Activated naive CD8-positive, alpha-beta T cell treated with anti-CD3 and anti-CD28 coated beads for 36 hours (primary cell): ENCODE data around the gene MCRIP1. TPM values are rescaled to one million over a fixed set of nuclear protein-coding genes. Genes with fewer than 3 reads are reported as not detected.

ENCODE experiments used
- DNase-seq: peaks from one replicate; pipeline ENCODE4 v3.0.0; 2021
- H3K27ac Mint-ChIP-seq: one replicate; pipeline ENCODE4 v1.8.0; 2022; ENCODE audit warnings: mild to moderate bottlenecking, moderate library complexity, mixed read lengths
- H3K27me3 Mint-ChIP-seq: one replicate; pipeline ENCODE4 v1.8.0; 2022; ENCODE audit warnings: mild to moderate bottlenecking, mixed read lengths
- H3K36me3 Mint-ChIP-seq: one replicate; pipeline ENCODE4 v1.8.0; 2021; ENCODE audit warnings: mild to moderate bottlenecking, mixed read lengths
- H3K4me1 Mint-ChIP-seq: one replicate; pipeline ENCODE4 v1.8.0; 2021; ENCODE audit warnings: mixed read lengths
- H3K4me3 Mint-ChIP-seq: one replicate; pipeline ENCODE4 v1.8.0; 2022; ENCODE audit warnings: mild to moderate bottlenecking, moderate library complexity, mixed read lengths
- H3K9me3 Mint-ChIP-seq: one replicate; pipeline ENCODE4 v1.8.0; 2022; ENCODE audit warnings: mixed read lengths
- total RNA-seq, 2 experiments: library from RNA; stranded (reverse); gene quantifications; one replicate each; pipeline ENCODE4 v1.2.3, GENCODE V29; 2021

The MCRIP1 gene
- total RNA-seq, 2 experiments from 2014 or later = 45.4 to 48.4 TPM

DNA sequence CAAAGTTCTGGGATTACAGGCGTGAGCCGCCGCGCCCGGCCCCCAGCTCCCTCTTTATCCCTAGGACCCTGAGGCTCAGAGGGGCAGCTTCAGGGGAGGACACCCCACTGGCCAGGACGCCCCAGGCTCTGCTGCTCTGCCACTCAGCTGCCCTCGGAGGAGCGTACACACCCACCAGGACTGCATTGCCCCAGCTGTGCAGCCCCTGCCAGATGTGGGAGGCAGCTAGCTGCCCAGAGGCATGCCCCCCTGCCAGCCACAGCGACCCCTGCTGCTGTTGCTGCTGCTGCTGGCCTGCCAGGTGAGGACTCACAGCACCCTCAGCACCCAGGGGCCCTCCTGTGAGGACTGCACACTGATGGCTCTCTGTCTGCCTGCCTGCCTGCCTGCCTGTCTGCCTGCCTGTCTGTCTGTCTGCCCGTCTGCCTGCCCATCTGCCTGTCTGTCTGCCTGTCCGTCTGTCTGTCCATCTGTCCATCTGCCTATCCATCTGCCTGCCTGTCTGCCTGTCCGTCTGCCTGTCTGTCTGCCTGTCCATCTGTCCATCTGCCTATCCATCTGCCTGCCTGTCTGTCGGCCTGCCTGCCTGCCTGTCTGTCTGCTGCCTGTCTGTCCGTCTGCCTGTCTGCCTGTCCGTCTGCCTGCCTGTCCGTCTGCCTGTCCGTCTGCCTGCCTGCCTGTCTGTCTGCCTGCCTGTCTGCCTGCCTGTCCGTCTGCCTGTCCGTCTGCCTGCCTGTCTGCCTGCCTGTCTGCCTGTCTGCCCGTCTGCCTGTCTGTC is 24.1 kb downstream of the MCRIP1 start:
- Mint-ChIP-seq H3K36me3 (no peaks in the 10 kb centered on the region), H3K4me1 (no peaks in the 10 kb centered on the region), H3K27me3 (peaks cover 40% of the 10 kb centered on the region), H3K4me3 (no peak overlapping the region), H3K27ac (no peak overlapping the region), H3K9me3 (no peaks in the 10 kb centered on the region)
- DNase-seq = no peak

- DNase-seq = no peak
- Mint-ChIP-seq H3K4me3 (no peak overlapping the region), H3K4me1 (no peaks in the 10 kb centered on the region), H3K36me3 (no peaks in the 10 kb centered on the region), H3K9me3 (no peaks in the 10 kb centered on the region), H3K27ac (no peak overlapping the region), H3K27me3 (peaks cover 48% of the 10 kb centered on the region)
Measured at GRCh38 chr17:81807839-81808238, 25.3 kb downstream of the MCRIP1 start.

- H3K4me1 Mint-ChIP-seq = no peaks in the 10 kb centered on the region
- H3K4me3 Mint-ChIP-seq = no peak overlapping the region
- H3K27ac Mint-ChIP-seq = no peak overlapping the region
- H3K9me3 Mint-ChIP-seq = no peaks in the 10 kb centered on the region
- no peaks in the 10 kb centered on the region for H3K36me3 Mint-ChIP-seq
- DNase-seq = no peak
- H3K27me3 Mint-ChIP-seq = peaks cover 53% of the 10 kb centered on the region
Measured at GRCh38 chr17:81807210-81807719, 25.8 kb downstream of the MCRIP1 start.

GRCh38 chr17:81806461-81807209 is 26.5 kb downstream of the MCRIP1 start:
- H3K27me3 Mint-ChIP-seq = peaks cover 60% of the 10 kb centered on the region
- H3K9me3 Mint-ChIP-seq = no peaks in the 10 kb centered on the region
- DNase-seq = no peak
- H3K4me1 Mint-ChIP-seq = no peaks in the 10 kb centered on the region
- H3K4me3 Mint-ChIP-seq = no peak overlapping the region
- H3K27ac Mint-ChIP-seq = no peak overlapping the region
- no peaks in the 10 kb centered on the region for H3K36me3 Mint-ChIP-seq

- no peaks in the 10 kb centered on the region for H3K36me3 Mint-ChIP-seq
- H3K27me3 Mint-ChIP-seq = peaks cover 67% of the 10 kb centered on the region
- no peak overlapping the region for H3K27ac Mint-ChIP-seq
- DNase-seq = no peak
- H3K4me1 Mint-ChIP-seq = no peaks in the 10 kb centered on the region
- no peaks in the 10 kb centered on the region for H3K9me3 Mint-ChIP-seq
- no peak overlapping the region for H3K4me3 Mint-ChIP-seq
Measured at GRCh38 chr17:81805707-81806460, 27.2 kb downstream of the MCRIP1 start.

DNA sequence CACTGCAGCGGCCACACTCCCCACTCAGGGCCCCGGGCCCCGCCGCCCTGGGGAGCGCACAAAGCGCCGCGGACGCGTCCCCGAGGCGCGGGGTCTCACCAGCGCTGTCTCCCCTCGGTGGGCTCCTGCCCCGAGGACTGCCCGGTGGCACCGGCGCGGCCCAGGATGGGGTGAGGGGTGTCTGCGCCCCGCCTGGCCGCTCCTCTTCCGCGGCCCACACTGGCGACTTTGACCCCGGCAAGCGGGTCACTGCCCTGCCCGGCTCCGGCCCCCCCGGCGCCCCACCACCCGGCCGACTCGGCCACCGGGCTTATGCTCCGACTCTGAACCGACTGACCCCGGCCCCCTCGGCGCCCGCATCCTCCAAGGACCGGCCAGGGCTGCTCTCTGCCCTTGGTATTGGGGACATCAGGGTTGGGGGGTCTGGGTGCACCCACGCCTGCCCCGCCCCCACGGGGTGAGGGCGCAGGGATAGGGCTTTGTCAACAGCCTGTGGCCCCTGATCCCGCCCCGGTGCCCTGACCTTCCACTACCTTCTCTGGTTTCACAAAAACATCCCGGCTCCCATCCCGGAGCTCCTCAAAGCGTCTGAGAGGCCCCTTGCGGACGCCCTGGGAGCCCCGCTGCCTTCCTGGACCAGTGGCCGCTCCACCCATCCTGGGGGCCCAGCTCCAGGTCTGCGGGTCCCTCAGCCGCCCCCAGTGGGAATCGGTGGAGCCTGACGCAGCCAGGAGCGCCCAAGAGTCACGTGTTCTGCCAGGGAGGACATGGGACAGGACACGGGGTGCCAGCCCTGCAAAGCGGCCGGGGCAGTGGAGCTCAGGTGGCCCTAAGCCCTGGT is 28.3 kb downstream of the MCRIP1 start:
- no peak for DNase-seq
- H3K27me3 Mint-ChIP-seq = peaks cover 67% of the 10 kb centered on the region
- H3K27ac Mint-ChIP-seq = no peak overlapping the region
- H3K9me3 Mint-ChIP-seq = no peaks in the 10 kb centered on the region
- H3K4me1 Mint-ChIP-seq = no peaks in the 10 kb centered on the region
- H3K36me3 Mint-ChIP-seq = no peaks in the 10 kb centered on the region
- no peak overlapping the region for H3K4me3 Mint-ChIP-seq

- no peak for DNase-seq
- Mint-ChIP-seq H3K9me3 (no peaks in the 10 kb centered on the region), H3K27ac (no peak within 1 kb of the TSS), H3K4me3 (no peak within 1 kb of the TSS), H3K27me3 (peaks cover 67% of the 10 kb centered on the region), H3K4me1 (no peaks in the 10 kb centered on the region), H3K36me3 (no peaks in the 10 kb centered on the region)
Measured at GRCh38 chr17:81803728-81804558, 29.1 kb downstream of the MCRIP1 start, which contains the start of gene GCGR. GCGR (plus strand) TSS chr17:81804150; CDS start chr17:81809019, 4,869 bp downstream.

DNA sequence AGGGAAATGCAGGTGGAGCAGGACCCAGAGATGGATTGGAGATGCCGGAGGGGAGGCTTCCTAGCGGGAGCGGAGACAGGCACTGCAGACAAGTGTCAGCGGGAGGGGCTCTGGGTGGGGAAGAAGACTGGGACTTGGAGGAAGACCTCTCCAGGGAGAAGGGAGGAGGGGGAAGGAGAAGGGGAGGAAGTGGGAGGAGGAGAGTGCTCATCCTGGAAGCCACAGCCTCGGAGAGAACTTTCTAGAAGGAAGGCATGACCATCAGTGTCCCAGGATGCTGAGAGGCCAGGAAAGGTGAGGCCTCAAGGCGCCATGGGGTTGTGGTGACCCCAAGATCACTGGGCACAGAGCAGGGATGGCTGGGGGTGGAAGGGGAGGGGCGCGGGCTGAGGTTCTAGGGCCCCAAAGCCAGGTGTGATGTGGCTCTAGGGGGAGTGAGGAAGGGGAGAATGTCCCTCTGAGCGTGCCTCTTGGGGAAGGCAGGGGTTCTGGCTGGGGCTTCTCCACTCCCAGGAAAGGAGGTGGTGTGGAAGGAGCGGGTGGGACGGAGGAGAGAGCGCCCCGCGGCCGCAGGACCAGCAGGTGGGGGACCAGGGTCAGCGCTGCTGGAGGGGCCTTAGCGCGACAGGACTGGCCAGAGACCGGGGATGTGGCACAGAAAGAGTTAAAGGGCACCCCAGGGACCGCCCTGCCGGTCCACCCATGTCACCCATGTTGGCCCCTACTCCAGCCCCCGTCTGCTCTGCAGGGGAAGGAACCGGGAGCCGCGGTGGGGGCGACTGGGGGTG is 30.0 kb downstream of the MCRIP1 start:
- H3K36me3 Mint-ChIP-seq = no peaks in the 10 kb centered on the region
- no peak overlapping the region for H3K4me3 Mint-ChIP-seq
- no peak for DNase-seq
- peaks cover 60% of the 10 kb centered on the region for H3K27me3 Mint-ChIP-seq
- H3K9me3 Mint-ChIP-seq = no peaks in the 10 kb centered on the region
- H3K27ac Mint-ChIP-seq = no peak overlapping the region
- H3K4me1 Mint-ChIP-seq = no peaks in the 10 kb centered on the region

DNA sequence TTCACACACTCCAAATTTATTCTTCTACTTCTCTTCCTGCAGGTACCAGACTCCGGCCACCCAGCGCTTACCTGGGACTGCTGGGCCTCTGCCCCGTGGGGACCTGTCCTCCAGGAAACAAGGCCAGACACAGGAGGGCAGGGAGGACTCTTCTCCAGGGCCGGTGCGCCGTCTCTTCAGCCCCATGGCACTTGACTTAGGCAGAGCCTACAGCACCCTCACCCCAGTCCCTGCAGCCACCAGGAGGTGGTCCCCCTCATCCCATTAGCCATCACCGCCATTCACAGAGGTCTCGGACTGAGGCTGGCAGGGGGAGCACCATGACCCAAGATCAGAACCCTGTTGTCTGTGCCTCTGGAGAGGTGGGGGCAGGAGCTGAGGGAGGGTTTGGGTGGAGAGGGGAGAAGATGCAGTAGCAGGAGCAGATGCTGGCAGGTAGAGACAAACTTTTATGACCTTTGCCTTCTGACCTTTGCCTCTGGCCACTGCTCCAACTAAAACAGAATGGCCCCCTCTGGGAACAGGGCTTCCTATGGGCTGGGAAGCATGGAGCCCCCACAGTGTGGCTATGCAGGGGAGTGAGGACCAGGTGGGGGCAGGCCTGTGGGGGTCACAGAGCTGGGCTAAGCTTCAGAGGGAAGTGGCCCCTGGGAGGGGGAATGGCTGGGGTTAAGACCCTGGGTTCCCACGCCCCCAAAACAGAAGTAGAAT is 30.9 kb downstream of the MCRIP1 start:
- no peaks in the 10 kb centered on the region for H3K9me3 Mint-ChIP-seq
- no peak overlapping the region for H3K27ac Mint-ChIP-seq
- no peak for DNase-seq
- no peak overlapping the region for H3K4me3 Mint-ChIP-seq
- no peaks in the 10 kb centered on the region for H3K36me3 Mint-ChIP-seq
- H3K4me1 Mint-ChIP-seq = no peaks in the 10 kb centered on the region
- H3K27me3 Mint-ChIP-seq = peaks cover 56% of the 10 kb centered on the region

- Mint-ChIP-seq H3K9me3 (no peaks in the 10 kb centered on the region), H3K27me3 (peaks cover 51% of the 10 kb centered on the region), H3K4me3 (no peak overlapping the region), H3K27ac (no peak overlapping the region), H3K36me3 (no peaks in the 10 kb centered on the region), H3K4me1 (no peaks in the 10 kb centered on the region)
- no peak for DNase-seq
Measured at GRCh38 chr17:81801327-81801726, 31.8 kb downstream of the MCRIP1 start.

- Mint-ChIP-seq H3K27me3 (peaks cover 4% of the 10 kb centered on the region), H3K4me3 (no peak overlapping the region), H3K9me3 (no peaks in the 10 kb centered on the region), H3K27ac (no peak overlapping the region), H3K4me1 (no peaks in the 10 kb centered on the region), H3K36me3 (no peaks in the 10 kb centered on the region)
- no peak for DNase-seq
Measured at GRCh38 chr17:81794509-81794908, 38.6 kb downstream of the MCRIP1 start.

- Mint-ChIP-seq H3K27ac (no peak overlapping the region), H3K27me3 (no peaks in the 10 kb centered on the region), H3K36me3 (no peaks in the 10 kb centered on the region), H3K9me3 (no peaks in the 10 kb centered on the region), H3K4me3 (no peak overlapping the region), H3K4me1 (no peaks in the 10 kb centered on the region)
- DNase-seq = no peak
Measured at GRCh38 chr17:81794074-81794476, 39.0 kb downstream of the MCRIP1 start.
